ENCODE data around the gene NRP2.

NRP2 gene

GRCh38 chr2:205752924-205753323, 70.6 kb downstream of the NRP2 start:
- DNase-seq (ENCODE audit: low read depth, low spot score), result no peak

GRCh38 chr2:205754285-205754923, 72.1 kb downstream of the NRP2 start:
- no peak for DNase-seq (ENCODE audit: low read depth, low spot score)

- DNase-seq (ENCODE audit: low read depth, low spot score), result no peak
Observed at GRCh38 chr2:205754924-205755321, 72.6 kb downstream of the NRP2 start.

- no peak for DNase-seq (ENCODE audit: low read depth, low spot score)
Observed at GRCh38 chr2:205755923-205756322, 73.6 kb downstream of the NRP2 start.

GRCh38 chr2:205757271-205757670, 75.0 kb downstream of the NRP2 start:
- DNase-seq (ENCODE audit: low read depth, low spot score), result no peak

- DNase-seq (ENCODE audit: low read depth, low spot score), result no peak
Observed at GRCh38 chr2:205758051-205758450, 75.8 kb downstream of the NRP2 start.

- no peak for DNase-seq (ENCODE audit: low read depth, low spot score)
Observed at GRCh38 chr2:205758500-205758899, 76.2 kb downstream of the NRP2 start.

GRCh38 chr2:205759257-205759656, 77.0 kb downstream of the NRP2 start:
- no peak for DNase-seq (ENCODE audit: low read depth, low spot score)

GRCh38 chr2:205759732-205760131, 77.4 kb downstream of the NRP2 start:
- DNase-seq (ENCODE audit: low read depth, low spot score), result no peak

GRCh38 chr2:205760157-205760556, 77.9 kb downstream of the NRP2 start:
- DNase-seq (ENCODE audit: low read depth, low spot score), result no peak

GRCh38 chr2:205761421-205761820, 79.1 kb downstream of the NRP2 start:
- no peak for DNase-seq (ENCODE audit: low read depth, low spot score)

GRCh38 chr2:205762881-205763280, 80.6 kb downstream of the NRP2 start:
- DNase-seq (ENCODE audit: low read depth, low spot score), result no peak

- no peak for DNase-seq (ENCODE audit: low read depth, low spot score)
Observed at GRCh38 chr2:205763708-205764211, 81.5 kb downstream of the NRP2 start.

- DNase-seq (ENCODE audit: low read depth, low spot score), result no peak
Observed at GRCh38 chr2:205764270-205764746, 82.0 kb downstream of the NRP2 start.

GRCh38 chr2:205765151-205765550, 82.8 kb downstream of the NRP2 start:
- DNase-seq (ENCODE audit: low read depth, low spot score), result no peak

GRCh38 chr2:205766779-205767359, 84.6 kb downstream of the NRP2 start:
- DNase-seq (ENCODE audit: low read depth, low spot score), result no peak

GRCh38 chr2:205767617-205768016, 85.3 kb downstream of the NRP2 start:
- no peak for DNase-seq (ENCODE audit: low read depth, low spot score)

GRCh38 chr2:205768341-205768740, 86.0 kb downstream of the NRP2 start:
- DNase-seq (ENCODE audit: low read depth, low spot score), result no peak

GRCh38 chr2:205768815-205769494, 86.7 kb downstream of the NRP2 start:
- DNase-seq (ENCODE audit: low read depth, low spot score), result no peak

- DNase-seq (ENCODE audit: low read depth, low spot score), result no peak
Observed at GRCh38 chr2:205769495-205769850, 87.2 kb downstream of the NRP2 start.

GRCh38 chr2:205769879-205770278, 87.6 kb downstream of the NRP2 start:
- DNase-seq (ENCODE audit: low read depth, low spot score), result no peak

- no peak for DNase-seq (ENCODE audit: low read depth, low spot score)
Observed at GRCh38 chr2:205770577-205770976, 88.3 kb downstream of the NRP2 start.

GRCh38 chr2:205771031-205771430, 88.7 kb downstream of the NRP2 start:
- DNase-seq (ENCODE audit: low read depth, low spot score), result no peak
